Mesodermal cell (in vitro differentiated cells): Measurements from ENCODE around the gene CD47.

Experiments used
- H3K27ac ChIP-seq: 2 replicates; pipeline ENCODE4 v1.7.0; 2013; ENCODE audit warnings: mild to moderate bottlenecking, low read depth, low read length, moderate library complexity; ENCODE audit not compliant: severe bottlenecking
- H3K36me3 ChIP-seq: 2 replicates; pipeline ENCODE4 v1.7.1; 2013; ENCODE audit warnings: mild to moderate bottlenecking, low read length, moderate library complexity; ENCODE audit not compliant: control insufficient read depth, insufficient read depth
- H3K4me1 ChIP-seq: one replicate; pipeline ENCODE4 v1.7.1; 2013; ENCODE audit warnings: mild to moderate bottlenecking, low read length; ENCODE audit not compliant: insufficient read depth, control insufficient read depth, poor library complexity, severe bottlenecking
- H3K4me3 ChIP-seq: 2 replicates; pipeline ENCODE4 v1.7.0; 2013; ENCODE audit warnings: low read length, control low read depth, mild to moderate bottlenecking; ENCODE audit not compliant: insufficient read depth, poor library complexity, severe bottlenecking; ENCODE audit errors: extremely low read depth
- H3K9me3 ChIP-seq: 2 replicates; pipeline ENCODE4 v1.7.1; 2013; ENCODE audit warnings: mild to moderate bottlenecking, low read length, moderate library complexity; ENCODE audit not compliant: control insufficient read depth
- WGBS, 2 experiments: methylation state at CpG; one replicate each; pipeline ENCODE4 v1.1.5; 2013; ENCODE audit warnings: missing lambda C conversion rate in 2 of 2; ENCODE audit not compliant: insufficient coverage in 2 of 2; 5-methylcytosine and 5-hydroxymethylcytosine counted together

The CD47 gene

DNA sequence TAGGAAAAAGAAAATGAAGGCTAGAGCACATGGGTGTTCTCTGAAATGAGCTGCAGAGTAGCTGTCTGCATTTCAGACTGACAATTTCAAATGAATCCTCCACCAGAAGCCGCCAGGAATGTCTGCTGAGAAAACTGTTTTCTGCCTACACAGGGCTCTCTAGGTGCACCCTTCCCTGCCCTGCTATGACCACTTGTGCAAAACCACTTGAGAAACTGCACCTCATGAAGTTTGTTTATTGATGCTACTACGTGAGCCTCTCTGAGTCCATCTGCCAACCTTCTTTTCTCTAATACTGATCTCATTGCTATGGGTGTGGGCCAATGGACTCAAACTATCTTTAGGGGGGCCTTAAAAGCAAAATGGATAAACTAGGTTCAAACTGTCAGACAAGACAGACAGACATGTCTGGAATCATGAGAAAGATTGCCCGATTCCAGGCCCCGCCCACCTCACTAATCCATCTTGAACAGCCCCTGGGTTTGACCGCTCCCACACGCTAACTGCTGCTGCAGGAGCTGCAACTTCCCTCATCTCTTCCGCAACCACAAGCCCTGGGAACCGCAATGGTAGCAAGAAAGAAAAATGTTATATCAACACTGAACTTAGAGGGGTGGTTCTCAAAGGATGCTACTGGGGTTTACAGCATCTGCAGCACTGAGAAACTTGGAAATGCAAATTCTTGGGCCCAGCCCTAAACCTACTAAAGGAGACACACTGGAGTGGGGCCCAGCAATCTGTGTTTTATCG is 9.0 kb upstream of the CD47 start:
- WGBS, 2 experiments: 92 to 95% methylated on average over 6 to 8 of the region's 9 CpGs
- Histone ChIP-seq H3K9me3 (no peaks in the 10 kb centered on the region), H3K27ac (peak overlapping the region; percentile 10), H3K36me3 (no peaks in the 10 kb centered on the region), H3K4me1 (no peaks in the 10 kb centered on the region), H3K4me3 (no peak overlapping the region)

DNA sequence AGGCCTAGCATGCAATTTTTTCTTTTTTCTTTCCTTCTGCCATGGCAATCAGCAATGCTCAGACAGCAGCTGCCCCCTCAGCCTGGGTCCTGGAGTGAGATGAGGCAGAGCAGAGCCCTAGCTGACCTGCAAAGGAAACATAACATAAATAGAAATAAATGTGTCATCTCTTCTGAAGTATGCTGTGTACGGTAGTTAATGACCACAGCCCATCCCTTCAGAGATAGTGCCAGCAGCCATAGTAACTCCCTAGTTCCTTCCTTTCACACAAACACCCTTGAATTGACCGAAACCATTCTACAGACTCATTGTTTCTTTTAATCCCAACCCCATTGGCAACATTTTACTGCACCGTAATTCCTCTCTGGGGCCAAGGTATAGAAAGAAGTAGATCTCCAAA is 8.4 kb upstream of the CD47 start:
- no peak overlapping the region for H3K27ac ChIP-seq
- WGBS, 2 experiments: 80% methylated on average over 1 of the region's 3 CpGs; no CpG with 5 or more reads in 1 of the 2 experiments
- no peak overlapping the region for H3K4me3 ChIP-seq
- no peaks in the 10 kb centered on the region for H3K9me3 ChIP-seq
- no peaks in the 10 kb centered on the region for H3K4me1 ChIP-seq
- no peaks in the 10 kb centered on the region for H3K36me3 ChIP-seq

DNA sequence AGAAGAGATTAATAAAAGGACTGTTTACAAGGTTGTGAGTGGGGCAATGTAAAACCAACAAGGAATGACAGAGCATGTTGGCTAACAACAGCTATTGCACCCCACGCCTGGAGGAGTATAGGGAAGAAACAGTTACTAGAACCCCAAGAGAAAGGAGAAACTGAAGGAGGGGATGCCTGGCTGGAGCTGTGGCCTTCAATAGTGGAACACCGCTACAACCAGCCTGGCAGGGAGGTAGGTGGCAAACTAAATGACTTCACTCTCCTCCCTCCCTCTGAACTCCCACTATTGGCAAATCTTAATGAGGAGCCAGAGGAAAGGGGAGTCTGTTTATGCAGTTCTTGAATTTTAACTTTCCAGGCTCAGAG is 7.2 kb upstream of the CD47 start:
- WGBS, 2 experiments: 94 to 100% methylated on average over 1 of the region's 2 CpGs
- Histone ChIP-seq H3K4me1 (no peaks in the 10 kb centered on the region), H3K9me3 (no peaks in the 10 kb centered on the region), H3K4me3 (no peak overlapping the region), H3K36me3 (no peaks in the 10 kb centered on the region), H3K27ac (no peak overlapping the region)

DNA sequence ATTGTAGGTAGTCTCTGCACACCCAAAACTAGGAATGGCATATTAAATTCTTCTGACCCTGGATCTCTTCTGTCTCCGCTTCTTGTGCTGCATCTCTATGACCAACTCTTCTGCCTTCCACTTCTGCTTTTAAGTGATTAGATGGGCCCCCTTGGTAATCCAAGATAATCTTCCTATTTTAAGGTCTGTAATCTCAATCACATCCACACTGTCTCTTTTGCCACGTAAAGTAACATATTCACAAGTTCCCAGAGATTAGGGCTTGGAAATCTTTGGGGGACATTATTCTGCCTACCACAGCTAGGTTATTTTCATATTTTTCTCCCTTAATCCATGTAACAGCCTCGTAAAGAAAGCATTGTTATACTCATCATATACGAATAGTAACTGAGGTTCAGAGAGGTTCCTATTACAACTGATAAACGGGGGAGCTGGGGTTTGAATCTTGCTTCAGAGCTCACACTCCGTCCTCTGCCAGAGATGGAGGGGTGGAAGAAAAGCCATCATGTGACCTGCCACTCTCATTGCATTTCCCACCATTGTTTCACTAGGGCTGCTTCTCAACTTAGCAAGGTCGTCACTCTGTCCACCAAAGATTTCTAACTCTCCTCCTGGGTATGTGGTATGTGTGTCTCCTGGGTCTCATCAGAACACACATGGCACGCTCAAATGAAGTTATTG is 6.6 kb upstream of the CD47 start:
- 94 to 100% methylated on average over 2 to 3 of the region's 8 CpGs for WGBS, 2 experiments

DNA sequence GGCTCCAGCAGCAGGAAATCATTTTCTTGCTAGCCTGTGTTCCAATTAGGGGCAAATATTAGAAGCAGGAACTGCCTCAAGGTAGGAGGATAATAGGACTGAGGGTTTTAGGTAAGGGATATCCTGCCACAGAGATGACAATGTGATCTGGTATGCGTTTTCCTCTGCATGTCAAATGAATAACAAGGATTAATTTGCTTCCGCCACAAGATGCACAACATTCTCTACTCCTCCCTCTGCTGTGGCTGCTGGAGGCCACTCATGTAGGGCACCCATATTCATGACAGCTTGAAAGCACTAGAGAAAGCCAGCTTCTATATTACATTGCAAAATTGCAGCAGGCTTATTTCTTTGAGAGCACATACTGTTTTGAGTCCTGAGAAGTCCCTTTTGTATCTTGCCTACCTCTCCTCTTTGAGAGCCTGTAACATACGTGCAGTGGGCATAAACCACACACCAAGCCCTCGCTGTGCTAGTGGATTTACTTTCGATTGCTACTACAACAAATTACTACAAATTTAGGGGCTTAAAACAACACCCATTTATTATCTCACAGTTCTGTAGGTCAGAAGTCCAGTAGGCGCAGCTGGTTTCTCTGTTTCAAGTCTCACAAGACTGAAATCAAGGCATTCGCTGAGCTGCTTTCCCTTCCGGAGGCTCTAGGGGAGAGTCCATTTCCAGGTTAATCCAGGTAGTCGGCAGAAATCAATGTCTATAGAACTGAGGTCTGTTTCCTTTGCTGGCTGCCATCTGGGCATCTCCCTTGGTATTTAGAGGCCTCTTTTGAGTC is 5.9 kb upstream of the CD47 start:
- H3K9me3 ChIP-seq: peaks cover 1% of the 10 kb centered on the region
- no peaks in the 10 kb centered on the region for H3K4me1 ChIP-seq
- H3K4me3 ChIP-seq: no peak overlapping the region
- 90% methylated on average over 8 of the region's 9 CpGs for WGBS, 2 experiments
- no peaks in the 10 kb centered on the region for H3K36me3 ChIP-seq
- no peak overlapping the region for H3K27ac ChIP-seq

More for the DNA sequence above, 6.6 kb upstream of the CD47 start:
- H3K4me1 ChIP-seq: no peaks in the 10 kb centered on the region
- no peak overlapping the region for H3K27ac ChIP-seq
- no peaks in the 10 kb centered on the region for H3K9me3 ChIP-seq
- no peak overlapping the region for H3K4me3 ChIP-seq
- H3K36me3 ChIP-seq: no peaks in the 10 kb centered on the region

DNA sequence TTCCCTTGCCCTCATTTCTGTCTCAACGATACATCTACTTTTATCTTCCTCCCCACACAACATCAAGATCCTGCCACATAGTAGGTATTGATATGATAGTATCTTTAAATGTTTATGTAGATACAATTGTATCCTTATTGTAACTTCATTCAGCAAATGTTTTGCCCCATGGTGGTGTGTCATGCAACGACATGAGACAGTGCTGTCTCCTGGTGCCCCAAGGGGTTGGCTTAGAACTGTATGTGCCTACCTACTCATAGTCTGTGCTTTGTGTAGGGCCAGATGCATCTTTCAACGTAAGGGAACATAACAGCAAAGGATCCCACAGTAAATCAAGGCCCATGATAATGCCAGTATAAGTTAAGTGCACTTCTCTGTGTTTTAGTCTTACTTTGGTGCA is 2.8 kb upstream of the CD47 start:
- no peak overlapping the region for H3K27ac ChIP-seq
- WGBS, 2 experiments: 83% methylated on average over 1 of the region's 3 CpGs; no CpG with 5 or more reads in 1 of the 2 experiments
- H3K4me1 ChIP-seq: no peaks in the 10 kb centered on the region
- H3K4me3 ChIP-seq: no peak overlapping the region
- peaks cover 3% of the 10 kb centered on the region for H3K9me3 ChIP-seq
- H3K36me3 ChIP-seq: no peaks in the 10 kb centered on the region

DNA sequence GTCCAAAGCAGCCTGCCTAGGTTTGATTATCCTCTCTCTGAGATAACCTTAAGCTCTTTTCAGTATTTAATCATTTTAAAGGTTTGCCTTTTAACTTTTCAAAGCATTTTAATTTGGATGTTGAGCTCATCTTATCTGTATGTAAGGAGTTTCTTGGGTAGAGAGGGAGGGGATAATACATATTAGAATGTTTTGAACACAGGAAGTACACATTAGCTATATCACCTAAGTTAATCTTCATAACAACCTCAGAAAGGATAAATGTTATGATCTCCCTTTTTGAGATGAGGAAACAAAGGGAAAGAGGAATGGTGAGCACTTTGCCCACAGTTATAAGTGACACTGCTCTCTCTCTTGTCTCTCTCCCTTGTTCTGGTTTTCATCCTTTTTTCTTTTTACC is 2.2 kb upstream of the CD47 start:
- no peaks in the 10 kb centered on the region for H3K36me3 ChIP-seq
- no peak overlapping the region for H3K27ac ChIP-seq
- peaks cover 3% of the 10 kb centered on the region for H3K9me3 ChIP-seq
- H3K4me3 ChIP-seq: no peak overlapping the region
- no peaks in the 10 kb centered on the region for H3K4me1 ChIP-seq

DNA sequence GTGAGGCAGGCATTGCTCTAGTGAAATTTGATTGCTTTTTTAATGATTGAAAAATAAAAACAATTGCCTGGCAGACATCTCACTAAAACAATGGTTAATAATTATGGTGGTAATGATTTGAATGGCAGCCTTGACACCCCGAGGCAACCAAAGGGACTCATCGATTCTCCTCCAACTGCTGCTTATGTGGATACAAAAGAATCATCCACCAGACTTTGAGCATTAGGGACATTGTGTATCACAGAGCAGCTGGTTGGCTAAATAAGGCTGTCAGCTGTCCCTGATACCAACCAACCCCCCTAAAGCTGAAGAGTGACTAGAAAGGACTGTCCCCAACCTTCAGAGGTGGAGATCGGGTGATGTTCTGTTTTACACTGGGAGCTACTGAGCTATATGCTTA is 1.7 kb upstream of the CD47 start:
- Histone ChIP-seq H3K4me1 (no peaks in the 10 kb centered on the region), H3K36me3 (no peaks in the 10 kb centered on the region), H3K27ac (no peak overlapping the region), H3K4me3 (no peak overlapping the region), H3K9me3 (peaks cover 3% of the 10 kb centered on the region)
- WGBS, 2 experiments: 80 to 100% methylated on average over 1 to 2 of the region's 3 CpGs

DNA sequence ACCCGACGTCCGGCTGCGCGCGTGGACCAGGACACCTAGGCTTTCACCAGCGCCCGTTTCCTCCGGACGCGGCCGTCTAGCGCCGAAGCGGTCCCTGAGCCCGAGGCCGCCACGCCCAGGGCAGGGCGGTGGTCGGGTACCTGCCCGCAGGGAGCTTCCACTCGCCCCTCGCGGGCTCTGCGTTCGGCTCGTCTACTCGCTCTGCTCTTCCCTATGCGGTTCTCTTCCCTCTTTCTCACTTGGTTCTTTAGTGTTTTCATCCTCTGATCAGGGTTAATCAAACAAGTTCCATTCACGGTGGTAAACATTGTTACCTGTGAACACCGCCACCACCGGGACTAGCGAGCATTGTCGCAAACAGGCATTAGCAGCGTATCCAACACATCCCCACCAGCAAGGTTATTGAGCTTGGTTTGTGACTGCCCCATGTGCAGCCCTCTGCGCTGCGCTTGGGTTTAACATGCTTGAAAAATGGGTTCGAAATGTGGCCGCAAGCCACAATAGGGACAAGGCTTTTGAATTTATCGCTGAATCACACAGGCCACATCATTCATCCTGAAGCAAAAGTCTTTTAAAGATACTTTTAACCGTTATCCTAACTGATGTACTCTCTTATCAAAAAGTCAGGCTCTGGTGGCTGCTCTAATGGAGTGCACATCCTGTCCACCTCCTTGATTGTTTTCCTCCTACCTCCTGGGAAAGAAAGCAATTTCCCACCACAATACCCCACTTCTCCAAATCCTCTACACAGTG is 843 bp upstream of the CD47 start:
- H3K9me3 ChIP-seq: peaks cover 3% of the 10 kb centered on the region
- no peaks in the 10 kb centered on the region for H3K4me1 ChIP-seq
- no peaks in the 10 kb centered on the region for H3K36me3 ChIP-seq
- peak overlapping the region; percentile 77 for H3K4me3 ChIP-seq
- peak overlapping the region; percentile 45 for H3K27ac ChIP-seq
- WGBS, 2 experiments: 44 to 51% methylated on average over 37 to 41 of the region's 41 CpGs

DNA sequence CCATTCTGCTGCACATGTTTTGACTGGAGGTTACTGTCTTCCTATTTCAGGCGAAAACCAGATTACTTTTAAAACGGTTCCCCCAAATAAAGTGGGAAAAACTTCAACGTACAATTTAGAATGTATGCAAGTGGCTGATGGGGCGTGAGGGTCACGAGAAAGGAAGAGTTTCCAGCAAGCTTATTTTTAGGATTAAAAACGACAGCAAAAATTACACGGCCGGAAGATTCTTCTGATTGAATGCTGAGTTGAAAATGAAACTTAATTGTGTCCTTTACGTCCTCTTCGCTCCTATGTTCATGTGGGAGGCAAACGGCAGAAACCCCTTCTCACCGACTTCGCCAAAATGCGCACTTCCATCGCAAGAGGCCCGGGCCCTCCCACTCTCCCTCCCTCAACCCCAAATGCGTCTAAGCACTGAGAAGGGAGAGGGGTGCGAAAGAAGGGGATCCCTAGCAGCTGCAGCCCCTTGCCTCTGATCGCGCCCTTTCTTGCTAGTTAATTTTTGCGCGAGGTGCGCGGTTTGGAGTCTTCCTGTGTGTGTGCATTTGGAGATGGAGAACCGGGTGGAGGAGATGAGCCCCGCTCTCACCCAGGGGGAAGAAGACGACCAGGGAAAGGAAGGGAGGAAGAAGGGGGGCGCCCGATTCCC is 656 bp downstream of the CD47 start:
- WGBS, 2 experiments: 0 to 6% methylated on average over 6 to 15 of the region's 29 CpGs
- Histone ChIP-seq H3K4me3 (peak overlapping the region; percentile 77), H3K27ac (no peak overlapping the region)

More for the DNA sequence above, 656 bp downstream of the CD47 start:
- Histone ChIP-seq H3K9me3 (peaks cover 3% of the 10 kb centered on the region), H3K4me1 (no peaks in the 10 kb centered on the region), H3K36me3 (no peaks in the 10 kb centered on the region)
